ENCODE results near the gene PDE7B. TPM values are rescaled to one million over a fixed set of nuclear protein-coding genes. Genes with fewer than 3 reads are reported as not detected.

The PDE7B gene
- total and polyA plus RNA-seq, 2 of the 4 experiments (the other 2 are of a cell fraction), result 7.8 to 12.4 TPM

- WGBS, 2 experiments (ENCODE audit: extremely low coverage in 2 of 2, insufficient read length in 1 of 2), result no CpG with 5 or more reads among the region's 1 CpG
- H3K27me3 ChIP-seq (ENCODE audit: control insufficient read depth, insufficient read depth, low read length), result no peaks in the 10 kb centered on the region
- no TSS peak for BruUV-seq (replicated peaks)
- no peaks in the 10 kb centered on the region for H3K9me3 ChIP-seq (ENCODE audit: control insufficient read depth, insufficient read depth, low read length)
- H4K8ac ChIP-seq (ENCODE audit: low read depth in 2 of 2, low read length in 2 of 2), result peak overlapping the region in 1 of 2 experiments; percentile 72; a peak in 2 of 4 replicates
- ChIA-PET POLR2A (ENCODE audit: unreplicated experiment) (interaction anchor here (0.7 kb wide), 1 partner anchor 23 kb away, joined by 3 read pairs; no protein-coding TSS in a partner anchor), CTCF (no interaction called here)
- H3K79me1 ChIP-seq (ENCODE audit: low read depth in 1 of 2, low read length in 2 of 2), result peaks cover 35 to 52% of the 10 kb centered on the region in 2 experiments
- H3K56ac ChIP-seq (ENCODE audit: extremely low read depth, insufficient read depth, low read length), result no peak overlapping the region
- H2BK15ac ChIP-seq (ENCODE audit: low read depth, low read length), result no peak overlapping the region
- H2AFZ ChIP-seq (replicated peaks; ENCODE audit: low read length, poor library complexity), result no peak overlapping the region
- no peak overlapping the region for H3K9ac ChIP-seq (ENCODE audit: low read depth, low read length)
- peak; percentile 63 for DNase-seq
- peak overlapping the region; percentile 52; the same call in 1 of the 2 replicates for H4K5ac ChIP-seq (ENCODE audit: low read depth, low read length)
- ATAC-seq (ENCODE audit: low read depth), result peak; percentile 51; the same call in 1 of the 2 replicates
- intact Hi-C loops (cut with micrococcal nuclease) (no loop called here), dilution Hi-C loops (cut with HindIII; ENCODE audit: low sequenced_read_pairs, unreplicated experiment) (no loop called here), in situ Hi-C loops (cut with MboI; ENCODE audit: low sequenced_read_pairs) (no loop called here)
- peaks cover 11% of the 10 kb centered on the region for H3K4me1 ChIP-seq (ENCODE audit: control insufficient read depth, insufficient read depth, low read length)
- peak overlapping the region; percentile 1 for H2AK5ac ChIP-seq (ENCODE audit: low read depth, low read length)
- peaks cover 10% of the 10 kb centered on the region; the same call in 1 of the 2 replicates for H3K9me1 ChIP-seq (ENCODE audit: insufficient read depth, low read length)
- H2AK9ac ChIP-seq (replicated peaks; ENCODE audit: low read depth, low read length, poor library complexity), result no peak overlapping the region
- H3K18ac ChIP-seq (ENCODE audit: low read depth, low read length), result peak overlapping the region; percentile 87; the same call in 1 of the 2 replicates
- peak overlapping the region; percentile 35; the same call in 1 of the 2 replicates for H3K27ac ChIP-seq (ENCODE audit: insufficient read depth, low read length)
- peak overlapping the region; percentile 41 for H2BK20ac ChIP-seq (ENCODE audit: low read depth, low read length)
- peak overlapping the region; percentile 92 for H2BK5ac ChIP-seq (ENCODE audit: low read depth, low read length, poor library complexity, severe bottlenecking)
- H3K14ac ChIP-seq (replicated peaks; ENCODE audit: low read depth, low read length), result 0 out of 2 replicates have a peak overlapping the region, but pooled peaks have one; percentile 34
- no peaks in the 10 kb centered on the region for H4K20me1 ChIP-seq (ENCODE audit: insufficient read depth, low read length)
- peak overlapping the region; percentile 26; the same call in 1 of the 2 replicates for H3K4me2 ChIP-seq (ENCODE audit: low read depth, low read length)
- peaks cover 5% of the 10 kb centered on the region for H3K36me3 ChIP-seq (ENCODE audit: control insufficient read depth, insufficient read depth, low read length)
- H2BK120ac ChIP-seq (ENCODE audit: low read depth, low read length), result peak overlapping the region; percentile 6; the same call in 1 of the 2 replicates
- TF ChIP-seq MAFK (IDR thresholded peaks at IDR 0.05; ENCODE audit: low read depth, low read length) (no peak), POLR2A (IDR thresholded peaks at IDR 0.05; ENCODE audit: low read depth, low read length) (no peak), CTCF (conservative IDR thresholded peaks at IDR 0.05; ENCODE audit: low read depth, low read length) (no peak), CHD1 (IDR thresholded peaks at IDR 0.05; ENCODE audit: low read depth, low read length) (no peak), RFX5 (IDR thresholded peaks at IDR 0.05; ENCODE audit: low read depth, low read length) (no peak), USF2 (IDR thresholded peaks at IDR 0.05; ENCODE audit: low read depth, low read length) (no peak), FOS (IDR thresholded peaks at IDR 0.05; ENCODE audit: low read depth, low read length) (no peak), ELK1 (IDR thresholded peaks at IDR 0.05; ENCODE audit: borderline replicate concordance, low read depth, low read length) (no peak), RCOR1 (IDR thresholded peaks at IDR 0.05; ENCODE audit: insufficient replicate concordance, low read length) (no peak), SMC3 (IDR thresholded peaks at IDR 0.05; ENCODE audit: low read depth, low read length) (no peak), NFE2L2 (IDR thresholded peaks at IDR 0.05; ENCODE audit: low read depth, low read length) (no peak)
- peak overlapping the region; percentile 8; the same call in 1 of the 2 replicates for H3K4ac ChIP-seq (ENCODE audit: low read depth, low read length)
- H4K91ac ChIP-seq (ENCODE audit: insufficient read depth, low read depth, low read length), result 0 out of 2 replicates have a peak overlapping the region, but pooled peaks have one; percentile 5
- no peak overlapping the region for H3K4me3 ChIP-seq (ENCODE audit: insufficient read depth, low read depth, low read length)
- H3K23ac ChIP-seq (ENCODE audit: low read depth, low read length), result no peak overlapping the region
These were observed 19.8 kb downstream of the PDE7B start for GRCh38 chr6:135871296-135871695.
